HFF-Myc (cell line): ENCODE measurements around the gene JAZF1.

Experiments used
- DNase-seq: peaks from one replicate; pipeline ENCODE4 v3.0.0-alpha.2; 2011; ENCODE audit warnings: low read depth; ENCODE audit errors: extremely low read depth
- H3K4me3 ChIP-seq: replicated peaks from 2 replicates; pipeline ENCODE4 v1.5.1; 2011; ENCODE audit warnings: low read depth, mild to moderate bottlenecking, control low read depth, low read length
- CTCF ChIP-seq: IDR thresholded peaks from 2 replicates; pipeline ENCODE4 v1.5.1; 2012; ENCODE audit warnings: mild to moderate bottlenecking, low read depth, low read length, control low read depth; ENCODE audit errors: missing control alignments

JAZF1 gene

GRCh38 chr7:27936047-27936767 is 244.4 kb downstream of the JAZF1 start:
- no peak for DNase-seq
- no peak for TF ChIP-seq CTCF
- no peak overlapping the region for H3K4me3 ChIP-seq

GRCh38 chr7:27933671-27934565 is 246.7 kb downstream of the JAZF1 start:
- DNase-seq, result peak; percentile 67
- no peak overlapping the region for H3K4me3 ChIP-seq
- TF ChIP-seq CTCF, result peak; percentile 10

- H3K4me3 ChIP-seq, result no peak overlapping the region
- no peak for DNase-seq
- no peak for TF ChIP-seq CTCF
Measured at GRCh38 chr7:27930910-27931476, 249.6 kb downstream of the JAZF1 start.

- no peak for TF ChIP-seq CTCF
- no peak for DNase-seq
Measured at GRCh38 chr7:27929127-27929526, 251.5 kb downstream of the JAZF1 start.

GRCh38 chr7:27928001-27928400 is 252.6 kb downstream of the JAZF1 start:
- H3K4me3 ChIP-seq, result no peak overlapping the region
- no peak for DNase-seq
- no peak for TF ChIP-seq CTCF

More at GRCh38 chr7:27929127-27929526, 251.5 kb downstream of the JAZF1 start:
- H3K4me3 ChIP-seq, result no peak overlapping the region

GRCh38 chr7:27925573-27926201 is 254.9 kb downstream of the JAZF1 start:
- no peak for TF ChIP-seq CTCF
- no peak overlapping the region for H3K4me3 ChIP-seq
- no peak for DNase-seq
